Measurements from ENCODE around the gene NUP210L. TPM values are rescaled to one million over a fixed set of nuclear protein-coding genes. Genes with fewer than 3 reads are reported as not detected.

NUP210L gene
- total RNA-seq, 4 donors from 2014 or later, result 0.07 to 0.24 (median 0.10) TPM; not detected in 1

- Histone ChIP-seq H3K36me3 (peaks cover 0 to 41% of the 10 kb centered on the region in 2 donors), H3K4me1 (peaks cover 15 to 31% of the 10 kb centered on the region in 2 donors), H3K9me3 (no peaks in the 10 kb centered on the region), H3K27ac (peak overlapping the region in 3 of 4 donors; percentile 11 to 18 (median 16)), H3K4me3 (no peak overlapping the region), H3K27me3 (no peaks in the 10 kb centered on the region)
- in situ Hi-C loops (cut with MboI; ENCODE audit: low sequenced_read_pairs in 4 of 4), result loop anchor here in 1 of 4 donors (10.0 kb wide), 1 partner anchor 148 kb away; no protein-coding TSS in a partner anchor
- intact Hi-C loops (cut with DNase I; ENCODE audit: low total_unique reads), result no loop called here
- ATAC-seq (no peak), DNase-seq (no peak)
- TF ChIP-seq CTCF (IDR thresholded peaks at IDR 0.05 in 4 of 5, conservative IDR thresholded peaks at IDR 0.05 in 1 of 5) (no peak), POLR2A (IDR thresholded peaks at IDR 0.05) (no peak)
Observed at GRCh38 chr1:153942766-153943549, 211.9 kb downstream of the NUP210L start.

MicroRNAs within 50 kb of the gene (microRNA counts, 767-probe panel; counts per million panel counts)
- 356 to 448 counts per million in 2 donors for microRNA hsa-miR-190b

Small RNAs within 50 kb of the gene (microRNA-seq; reads per million reads assigned to microRNA genes)
- 323 to 393 reads per million in 2 donors for gene MIR190B (ENCODE audit: borderline replicate concordance in 2 of 2)
- gene MIR5698 (ENCODE audit: borderline replicate concordance in 2 of 2), result 8.3 to 8.5 reads per million in 2 donors
- 0 to 1.2 reads per million in 2 donors for gene MIR6737 (ENCODE audit: borderline replicate concordance in 2 of 2)

Other genes starting within 250 kb of the NUP210L start
- gene GATAD2B, start 232.1 kb downstream of the NUP210L start, total RNA-seq, result 10 to 100 TPM; 22.0 to 40.7 (median 28.1) TPM
- gene DENND4B, start 208.4 kb downstream of the NUP210L start, total RNA-seq, result 10 to 100 TPM; 38.0 to 45.8 (median 40.1) TPM
- gene CRTC2, start 196.5 kb downstream of the NUP210L start, total RNA-seq, result 10 to 100 TPM; 17.4 to 27.1 (median 23.3) TPM
- 10 to 100 TPM; 37.1 to 63.2 (median 47.9) TPM for gene SLC39A1, start 191.5 kb downstream of the NUP210L start, total RNA-seq
- 1 to 10 TPM; 4.5 to 7.9 (median 5.7) TPM for gene CREB3L4, start 187.2 kb downstream of the NUP210L start, total RNA-seq
- 100 to 1,000 TPM; 157 to 309 (median 259) TPM for gene JTB, start 177.4 kb downstream of the NUP210L start, total RNA-seq
- gene RAB13, start 168.7 kb downstream of the NUP210L start, total RNA-seq, result 10 to 100 TPM in 1 of 4 donors, 1 to 10 TPM in 3; 6.4 to 12.3 (median 9.1) TPM
- gene RPS27, start 164.3 kb downstream of the NUP210L start, total RNA-seq, result 1,000 to 10,000 TPM; 1,269 to 1,948 (median 1,828) TPM
- 1,000 to 10,000 TPM; 1,776 to 3,699 (median 2,786) TPM for gene TPM3, start 37.0 kb upstream of the NUP210L start, total RNA-seq
- not detected for gene CFAP141, start 51.3 kb upstream of the NUP210L start, total RNA-seq
- 10 to 100 TPM; 38.5 to 72.8 (median 50.8) TPM for gene UBAP2L, start 65.9 kb upstream of the NUP210L start, total RNA-seq
- gene HAX1, start 117.6 kb upstream of the NUP210L start, total RNA-seq, result 100 to 1,000 TPM; 145 to 205 (median 177) TPM
- not detected for gene AQP10, start 166.0 kb upstream of the NUP210L start, total RNA-seq
- 10 to 100 TPM in 1 of 4 donors, 1 to 10 TPM in 3; 5.8 to 22.5 (median 7.2) TPM for gene ATP8B2, start 170.5 kb upstream of the NUP210L start, total RNA-seq